Endometrial microvascular endothelial cells (primary cell): ENCODE data around the gene OR3A1. TPM values are rescaled to one million over a fixed set of nuclear protein-coding genes. Genes with fewer than 3 reads are reported as not detected.

ENCODE experiments used
- total RNA-seq: library from RNA; depleted of rRNA; stranded (reverse); fragments of >200 nt; gene quantifications from one replicate; pipeline ENCODE4 v1.2.3, GENCODE V29; 2015; ENCODE audit errors: inconsistent ontology term

Gene OR3A1
- total RNA-seq, 1 donor from 2014 or later, result not detected

Other genes starting within 250 kb of the OR3A1 start
- gene OR1D5, start 234.8 kb downstream of the OR3A1 start, total RNA-seq, result not detected
- not detected for gene OR1D2, start 193.9 kb downstream of the OR3A1 start, total RNA-seq
- not detected for gene OR1G1, start 170.8 kb downstream of the OR3A1 start, total RNA-seq
- not detected for gene OR1A2, start 100.8 kb downstream of the OR3A1 start, total RNA-seq
- not detected for gene OR1A1, start 90.7 kb downstream of the OR3A1 start, total RNA-seq
- not detected for gene OR3A2, start 87.9 kb upstream of the OR3A1 start, total RNA-seq
- gene OR1E1, start 100.0 kb upstream of the OR3A1 start, total RNA-seq, result not detected
- gene OR3A3, start 113.0 kb upstream of the OR3A1 start, total RNA-seq, result not detected
- not detected for gene OR1E2, start 135.5 kb upstream of the OR3A1 start, total RNA-seq
- gene SPATA22, start 173.5 kb upstream of the OR3A1 start, total RNA-seq, result not detected
- not detected for gene ASPA, start 177.6 kb upstream of the OR3A1 start, total RNA-seq